Sigmoid colon (tissue), 7 donors: ENCODE measurements around the gene RIPOR3. TPM values are rescaled to one million over a fixed set of nuclear protein-coding genes. Genes with fewer than 3 reads are reported as not detected.
A peak's percentile ranks its signal among the peaks of the same experiment; 100 is the strongest.
"Not testable (repeated sequence)": the region's sequence is repeated elsewhere in the genome, so short reads cannot be mapped to it uniquely, and the experiment has no call there.

Experiments
- DNase-seq: peaks from one replicate; pipeline ENCODE4 v3.0.0-alpha.2; 2019
- H3K27ac ChIP-seq, 4 donors: fragments of 200-600 bp; sonication (generic); one replicate each; pipeline ENCODE4 v1.5.1; 2016 to 2019; ENCODE audit warnings: mild to moderate bottlenecking in 1 of 4
- H3K27me3 ChIP-seq, 3 donors: fragments of 200-600 bp; sonication (generic); one replicate each; pipeline ENCODE4 v1.5.1; 2019; ENCODE audit warnings: mild to moderate bottlenecking in 1 of 3
- H3K36me3 ChIP-seq, 4 donors: fragments of 200-600 bp; sonication (generic); one replicate each; pipeline ENCODE4 v1.5.1; 2016 to 2019
- H3K4me1 ChIP-seq, 4 donors: fragments of 200-600 bp; sonication (generic); one replicate each; pipeline ENCODE4 v1.5.1; 2017 to 2019
- H3K4me3 ChIP-seq, 4 donors: fragments of 200-600 bp; sonication (generic); one replicate each; pipeline ENCODE4 v1.5.1; 2017 to 2019; ENCODE audit warnings: mild to moderate bottlenecking in 2 of 4, moderate library complexity in 1 of 4
- H3K9me3 ChIP-seq, 4 donors: fragments of 200-600 bp in 3 of 4; sonication (generic) in 3 of 4; one replicate each; pipeline versions ENCODE4 v1.5.1 to v1.6.1; 2013 to 2019
- CTCF ChIP-seq, 4 experiments: fragments of 450-650 bp in 3 of 4; fragments of 200-600 bp in 1 of 4; IDR thresholded peaks; one replicate each; pipeline ENCODE4 v1.5.1; 2016 to 2019; ENCODE audit warnings: antibody characterized with exemption in 4 of 4, mild to moderate bottlenecking in 3 of 4, moderate library complexity in 2 of 4
- EP300 ChIP-seq, 4 donors: sonication (generic); formaldehyde crosslinking; IDR thresholded peaks; one replicate each; pipeline ENCODE4 v1.6.1; 2017; ENCODE audit warnings: antibody characterized with exemption in 4 of 4
- POLR2A ChIP-seq, 2 donors: fragments of 450-650 bp; IDR thresholded peaks; one replicate each; pipeline ENCODE4 v1.6.1; 2016; ENCODE audit warnings: antibody characterized with exemption in 2 of 2, mild to moderate bottlenecking in 2 of 2, moderate library complexity in 2 of 2
- POLR2AphosphoS5 ChIP-seq, 4 donors: sonication (generic); formaldehyde crosslinking; IDR thresholded peaks; one replicate each; pipeline ENCODE4 v1.6.1; 2017; ENCODE audit warnings: antibody characterized with exemption in 4 of 4
- WGBS, 2 donors: extraction: QIAGEN DNeasy Blood & Tissue Kit; methylation state at CpG; one replicate each; pipeline ENCODE4 v1.1.7; 2013; 5-methylcytosine and 5-hydroxymethylcytosine counted together
- intact Hi-C: fragments of 100-400 bp; cut with DNase I; formaldehyde crosslinking; loops from one replicate; pipeline ENCODE4 v1.15.1; 2023
- polyA plus RNA-seq, 3 donors: library from polyadenylated mRNA; stranded (reverse); fragments of 200-250 nt; gene quantifications; one replicate each; pipeline ENCODE4 v1.2.3, GENCODE V29; 2013
- total RNA-seq, 4 donors: library from RNA; depleted of rRNA; stranded (reverse); fragments of >200 nt; gene quantifications; one replicate each; pipeline ENCODE4 v1.1.0, GENCODE V29; 2016
- donor health status: healthy with polysubstance abuse.
- donor health status: Bipolar disorder and iron deficiency.
- donor health status: healthy.

RIPOR3 gene
- total and polyA plus RNA-seq, 7 donors: 0.92 to 28.0 (median 9.4) TPM

- no peak for TF ChIP-seq CTCF (IDR thresholded peaks at IDR 0.05)
- no peak for TF ChIP-seq POLR2AphosphoS5 (IDR thresholded peaks at IDR 0.05)
- no peak for TF ChIP-seq EP300 (IDR thresholded peaks at IDR 0.05)
- no peak for TF ChIP-seq POLR2A (IDR thresholded peaks at IDR 0.05)
Measured at GRCh38 chr20:50569864-50570836, 121.2 kb downstream of the RIPOR3 start.

GRCh38 chr20:50569487-50569863, 121.9 kb downstream of the RIPOR3 start:
- H3K9me3 ChIP-seq, H3K27me3 ChIP-seq, H3K4me3 ChIP-seq, DNase-seq, H3K27ac ChIP-seq, intact Hi-C loops: not testable (repeated sequence)
- WGBS, 2 donors: 96 to 97% methylated on average over 7 of the region's 7 CpGs
- Histone ChIP-seq H3K36me3 (peaks cover 0 to 48% (median 16%) of the 10 kb centered on the region in 4 donors), H3K4me1 (peaks cover 0 to 49% (median 23%) of the 10 kb centered on the region in 4 donors)

More at GRCh38 chr20:50569864-50570836, 121.2 kb downstream of the RIPOR3 start:
- Histone ChIP-seq H3K4me3 (no peak overlapping the region), H3K4me1 (peaks cover 0 to 45% (median 22%) of the 10 kb centered on the region in 4 donors), H3K36me3 (peaks cover 0 to 49% (median 22%) of the 10 kb centered on the region in 4 donors), H3K9me3 (no peaks in the 10 kb centered on the region), H3K27me3 (no peaks in the 10 kb centered on the region), H3K27ac (peak overlapping the region in 1 of 4 donors; percentile 7)
- 75 to 88% methylated on average over 14 of the region's 14 CpGs for WGBS, 2 donors
- intact Hi-C loops: loop anchor here (10.0 kb wide), 1 partner anchor 455 kb away; the partner anchor contains the start of gene UBE2V1
- no peak for DNase-seq

GRCh38 chr20:50568549-50568942, 122.8 kb downstream of the RIPOR3 start:
- 84 to 86% methylated on average over 11 of the region's 11 CpGs for WGBS, 2 donors
- Histone ChIP-seq H3K36me3 (peaks cover 0 to 41% (median 12%) of the 10 kb centered on the region in 4 donors), H3K4me1 (peaks cover 0 to 47% (median 21%) of the 10 kb centered on the region in 4 donors), H3K27me3 (no peaks in the 10 kb centered on the region), H3K9me3 (no peaks in the 10 kb centered on the region), H3K4me3 (no peak overlapping the region), H3K27ac (no peak overlapping the region)
- intact Hi-C loops: no loop called here
- no peak for DNase-seq
- TF ChIP-seq CTCF (IDR thresholded peaks at IDR 0.05): no peak
- TF ChIP-seq POLR2A (IDR thresholded peaks at IDR 0.05): no peak
- TF ChIP-seq EP300 (IDR thresholded peaks at IDR 0.05): no peak
- no peak for TF ChIP-seq POLR2AphosphoS5 (IDR thresholded peaks at IDR 0.05)

GRCh38 chr20:50567860-50568548, 123.3 kb downstream of the RIPOR3 start:
- Histone ChIP-seq H3K9me3 (no peaks in the 10 kb centered on the region), H3K4me1 (peaks cover 0 to 47% (median 16%) of the 10 kb centered on the region in 4 donors), H3K27me3 (no peaks in the 10 kb centered on the region), H3K36me3 (peaks cover 0 to 41% (median 12%) of the 10 kb centered on the region in 4 donors), H3K4me3 (no peak overlapping the region), H3K27ac (no peak overlapping the region)
- intact Hi-C loops: no loop called here
- TF ChIP-seq CTCF (IDR thresholded peaks at IDR 0.05) (no peak), EP300 (IDR thresholded peaks at IDR 0.05) (no peak), POLR2A (IDR thresholded peaks at IDR 0.05) (no peak), POLR2AphosphoS5 (IDR thresholded peaks at IDR 0.05) (no peak)
- DNase-seq: no peak
- 96% methylated on average over 18 of the region's 18 CpGs for WGBS, 2 donors

GRCh38 chr20:50565871-50566270, 125.5 kb downstream of the RIPOR3 start:
- intact Hi-C loops: no loop called here
- peaks cover 4 to 49% (median 12%) of the 10 kb centered on the region in 4 donors for H3K36me3 ChIP-seq
- peak overlapping the region in 1 of 4 donors; percentile 2 for H3K27ac ChIP-seq
- peaks cover 0 to 51% (median 26%) of the 10 kb centered on the region in 4 donors for H3K4me1 ChIP-seq
- WGBS, 2 donors: 87 to 94% methylated on average over 4 of the region's 4 CpGs
- H3K9me3 ChIP-seq: no peaks in the 10 kb centered on the region
- DNase-seq: no peak
- H3K27me3 ChIP-seq: no peaks in the 10 kb centered on the region
- no peak overlapping the region for H3K4me3 ChIP-seq
- no peak for TF ChIP-seq CTCF (IDR thresholded peaks at IDR 0.05)
- TF ChIP-seq EP300 (IDR thresholded peaks at IDR 0.05): no peak
- peak in 2 of 4 donors; percentile 44 to 49 for TF ChIP-seq POLR2AphosphoS5 (IDR thresholded peaks at IDR 0.05)
- no peak for TF ChIP-seq POLR2A (IDR thresholded peaks at IDR 0.05)
